Mesenchymal stem cell (in vitro differentiated cells and primary cell): ENCODE measurements around the gene BCAP31.
"Not testable (repeated sequence)": the region's sequence is repeated elsewhere in the genome, so short reads cannot be mapped to it uniquely, and the experiment has no call there.

Source experiments
- DNase-seq: peaks from one replicate; pipeline ENCODE4 v3.0.0-alpha.2; 2013
- H2AFZ ChIP-seq: one replicate; pipeline ENCODE4 v1.6.1; 2013; ENCODE audit warnings: low read depth, mild to moderate bottlenecking, control low read depth, inconsistent platforms, low read length, moderate library complexity
- H2AK5ac ChIP-seq: 2 replicates; pipeline ENCODE4 v1.6.1; 2013; ENCODE audit warnings: low read length, moderate library complexity, mild to moderate bottlenecking, inconsistent platforms; ENCODE audit not compliant: severe bottlenecking
- H2BK120ac ChIP-seq: one replicate; pipeline ENCODE4 v1.6.1; 2013; ENCODE audit warnings: low read depth, mild to moderate bottlenecking, inconsistent platforms, low read length, moderate library complexity
- H2BK12ac ChIP-seq, 2 experiments: one replicate each; pipeline ENCODE4 v1.6.1; 2013; ENCODE audit warnings: inconsistent platforms in 2 of 2, low read length in 2 of 2, mild to moderate bottlenecking in 2 of 2, moderate library complexity in 2 of 2, control low read depth in 1 of 2
- H2BK15ac ChIP-seq: one replicate; pipeline ENCODE4 v1.6.1; 2013; ENCODE audit warnings: mild to moderate bottlenecking, low read depth, inconsistent platforms; ENCODE audit not compliant: poor library complexity, severe bottlenecking
- H2BK5ac ChIP-seq: 2 replicates; pipeline ENCODE4 v1.6.1; 2013; ENCODE audit warnings: low read depth, mild to moderate bottlenecking, low read length, control low read depth, inconsistent platforms; ENCODE audit not compliant: poor library complexity, severe bottlenecking
- H3K14ac ChIP-seq, 2 experiments: one replicate each; pipeline ENCODE4 v1.6.1; 2013; ENCODE audit warnings: inconsistent platforms in 2 of 2, low read length in 2 of 2, control low read depth in 1 of 2, mild to moderate bottlenecking in 1 of 2, moderate library complexity in 1 of 2
- H3K18ac ChIP-seq, 2 experiments: one replicate each; pipeline ENCODE4 v1.6.1; 2013; ENCODE audit warnings: inconsistent platforms in 2 of 2, low read length in 2 of 2, control low read depth in 1 of 2, low read depth in 1 of 2, mild to moderate bottlenecking in 1 of 2
- H3K23ac ChIP-seq, 2 experiments: one replicate each; pipeline ENCODE4 v1.6.1; 2013; ENCODE audit warnings: inconsistent platforms in 2 of 2, low read length in 2 of 2, mild to moderate bottlenecking in 2 of 2, moderate library complexity in 2 of 2, control low read depth in 1 of 2
- H3K27ac ChIP-seq: 2 replicates; pipeline ENCODE4 v1.5.1; 2013; ENCODE audit warnings: mild to moderate bottlenecking, moderate library complexity, low read length, control low read depth, inconsistent platforms; ENCODE audit not compliant: poor library complexity, severe bottlenecking
- H3K27me3 ChIP-seq, 2 experiments: 2 replicates each; pipeline versions ENCODE4 v1.6.1 to v1.7.0; 2013; ENCODE audit warnings: low read length in 2 of 2, mild to moderate bottlenecking in 2 of 2, moderate library complexity in 2 of 2, control low read depth in 1 of 2, inconsistent platforms in 1 of 2; ENCODE audit not compliant: control insufficient read depth in 1 of 2, insufficient read depth in 1 of 2
- H3K36me3 ChIP-seq, 2 experiments: 2 replicates each; pipeline versions ENCODE4 v1.6.1 to v1.7.0; 2013; ENCODE audit warnings: low read length in 2 of 2, control low read depth in 1 of 2, inconsistent platforms in 1 of 2, low read depth in 1 of 2, mild to moderate bottlenecking in 1 of 2; ENCODE audit not compliant: insufficient read depth in 2 of 2, control insufficient read depth in 1 of 2
- H3K4ac ChIP-seq, 2 experiments: one replicate each; pipeline ENCODE4 v1.6.1; 2013; ENCODE audit warnings: inconsistent platforms in 2 of 2, low read length in 2 of 2, mild to moderate bottlenecking in 2 of 2, moderate library complexity in 2 of 2, control low read depth in 1 of 2, low read depth in 1 of 2
- H3K4me1 ChIP-seq: 2 replicates; pipeline ENCODE4 v1.6.1; 2013; ENCODE audit warnings: low read depth, low read length, control low read depth; ENCODE audit not compliant: control insufficient read depth, insufficient read depth
- H3K4me2 ChIP-seq: 2 replicates; pipeline ENCODE4 v1.6.1; 2013; ENCODE audit warnings: low read length, mild to moderate bottlenecking, inconsistent platforms; ENCODE audit not compliant: poor library complexity, severe bottlenecking
- H3K4me3 ChIP-seq, 2 experiments: 2 replicates each; pipeline versions ENCODE4 v1.5.1 to v1.7.0; 2013; ENCODE audit warnings: low read length in 2 of 2, mild to moderate bottlenecking in 2 of 2, control low read depth in 1 of 2, low read depth in 1 of 2; ENCODE audit not compliant: insufficient read depth in 1 of 2
- H3K79me1 ChIP-seq: replicated peaks from 2 replicates; pipeline ENCODE4 v1.6.1; 2013; ENCODE audit warnings: mild to moderate bottlenecking, control low read depth, low read length, inconsistent platforms; ENCODE audit not compliant: poor library complexity, severe bottlenecking
- H3K9ac ChIP-seq: 2 replicates; pipeline ENCODE4 v1.7.0; 2013; ENCODE audit warnings: mild to moderate bottlenecking, low read length, moderate library complexity
- H3K9me3 ChIP-seq: 2 replicates; pipeline ENCODE4 v1.7.0; 2013; ENCODE audit warnings: mild to moderate bottlenecking, low read length; ENCODE audit not compliant: control insufficient read depth
- H4K8ac ChIP-seq: one replicate; pipeline ENCODE4 v1.6.1; 2013; ENCODE audit warnings: inconsistent platforms, mild to moderate bottlenecking, low read length, moderate library complexity
- H4K91ac ChIP-seq: one replicate; pipeline ENCODE4 v1.6.1; 2013; ENCODE audit warnings: mild to moderate bottlenecking, low read length, inconsistent platforms
- WGBS: methylation state at CpG from one replicate; pipeline ENCODE4 v1.1.7; 2013; ENCODE audit warnings: mixed read lengths; 5-methylcytosine and 5-hydroxymethylcytosine counted together

The BCAP31 gene

DNA sequence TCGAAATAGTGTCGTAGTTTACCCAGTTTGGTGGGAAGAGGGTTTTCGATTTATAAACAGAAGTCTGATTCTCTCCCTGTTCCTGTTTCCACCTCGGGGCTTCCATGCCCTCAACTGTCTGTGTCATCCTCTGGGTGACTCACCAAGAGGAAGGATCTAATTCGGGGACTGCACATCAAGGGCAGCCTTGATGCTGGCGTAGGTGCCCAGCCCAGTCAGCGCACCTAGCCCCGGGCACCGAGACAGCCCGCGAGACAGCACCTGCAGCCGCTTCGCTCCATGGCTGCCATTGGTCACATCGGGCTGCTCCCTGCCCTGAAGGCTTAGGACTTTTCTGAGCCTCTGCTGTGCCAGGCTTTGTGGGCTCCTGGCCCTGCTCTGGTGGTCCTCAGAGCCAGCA lies 8.2 kb upstream of the BCAP31 start:
- Histone ChIP-seq H2AFZ (no peak overlapping the region), H3K27me3 (no peaks in the 10 kb centered on the region), H2BK15ac (no peak overlapping the region), H2BK120ac (no peak overlapping the region), H3K27ac (no peak overlapping the region), H3K18ac (no peak overlapping the region), H3K9ac (no peak overlapping the region), H4K8ac (no peak overlapping the region), H3K79me1 (peaks cover 4% of the 10 kb centered on the region), H2BK12ac (no peak overlapping the region), H2AK5ac (no peak overlapping the region), H3K9me3 (peaks cover 25% of the 10 kb centered on the region), H3K23ac (no peak overlapping the region), H3K4me1 (peaks cover 11% of the 10 kb centered on the region), H2BK5ac (no peak overlapping the region), H4K91ac (peak overlapping the region; percentile 15), H3K36me3 (peaks cover 14 to 32% of the 10 kb centered on the region in 2 experiments), H3K4ac (no peak overlapping the region), H3K4me2 (no peak overlapping the region), H3K4me3 (no peak overlapping the region), H3K14ac (no peak overlapping the region)
- WGBS: 83% methylated on average over 14 of the region's 14 CpGs
- DNase-seq: no peak

DNA sequence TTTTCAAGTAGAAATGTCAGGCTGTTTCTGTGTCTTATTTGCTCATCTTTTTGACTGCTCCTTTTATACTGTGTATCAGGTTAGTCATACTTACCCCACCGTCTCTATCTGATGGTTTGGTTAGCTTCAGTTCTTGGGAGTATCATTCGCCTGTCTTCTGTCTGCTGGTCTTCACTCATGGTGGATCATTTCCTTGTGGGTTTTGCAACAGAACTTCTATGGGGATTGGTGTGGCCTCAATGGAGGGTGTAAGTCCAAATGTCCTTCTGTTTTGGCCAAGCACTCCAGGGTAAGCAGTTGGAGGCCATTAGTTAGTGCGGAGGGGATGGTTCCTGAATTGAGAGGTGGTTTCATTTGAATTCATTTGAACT lies 7.6 kb upstream of the BCAP31 start:
- Histone ChIP-seq H4K91ac (no peak overlapping the region), H2AK5ac (no peak overlapping the region), H3K4me3 (no peak overlapping the region), H3K36me3 (peaks cover 10 to 27% of the 10 kb centered on the region in 2 experiments), H3K79me1 (peaks cover 4% of the 10 kb centered on the region), H3K9ac (no peak overlapping the region), H2BK15ac (no peak overlapping the region), H3K9me3 (peaks cover 25% of the 10 kb centered on the region), H2AFZ (no peak overlapping the region), H3K27me3 (no peaks in the 10 kb centered on the region), H3K14ac (no peak overlapping the region), H3K4me1 (peaks cover 16% of the 10 kb centered on the region), H2BK5ac (no peak overlapping the region), H3K27ac (no peak overlapping the region), H2BK12ac (no peak overlapping the region), H4K8ac (no peak overlapping the region), H2BK120ac (no peak overlapping the region), H3K4ac (no peak overlapping the region), H3K4me2 (no peak overlapping the region), H3K23ac (no peak overlapping the region), H3K18ac (no peak overlapping the region)
- WGBS: 91% methylated on average over 2 of the region's 3 CpGs
- DNase-seq: no peak

DNA sequence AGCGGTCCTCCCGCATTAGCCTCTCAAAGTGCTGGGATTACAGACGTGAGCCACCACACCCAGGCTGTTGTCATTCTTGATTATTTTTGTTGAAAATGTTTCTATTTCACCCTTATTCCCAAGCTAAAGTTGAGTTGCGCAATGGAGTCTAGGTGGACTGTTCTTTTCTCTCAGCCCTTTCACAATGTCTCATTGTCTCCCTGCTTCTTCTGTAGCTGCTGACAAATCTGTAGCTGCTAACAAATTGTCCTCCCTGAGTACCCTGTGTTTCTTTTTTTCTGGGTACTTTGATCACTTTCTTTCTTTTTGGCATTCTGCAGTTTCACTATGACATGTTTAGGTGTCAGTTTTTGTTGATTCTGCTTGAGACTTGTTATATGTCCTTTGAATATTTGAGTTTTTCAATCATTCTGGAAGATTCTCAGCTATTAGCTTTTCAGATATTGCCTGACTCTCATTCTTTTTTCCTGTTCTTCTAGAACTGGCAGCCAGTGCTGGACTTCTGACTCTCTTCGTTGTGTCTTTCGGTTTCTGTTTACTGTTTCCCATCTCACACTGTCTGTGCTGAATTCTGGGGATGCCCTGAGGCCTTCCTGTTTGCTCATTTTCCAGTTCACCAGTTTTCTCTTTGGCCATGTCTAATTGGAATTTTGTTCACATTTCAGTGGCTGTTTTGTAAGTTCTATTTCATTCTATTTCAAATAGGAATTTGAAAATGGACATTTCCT lies 7.1 kb upstream of the BCAP31 start:
- Histone ChIP-seq H3K27me3 (no peaks in the 10 kb centered on the region), H3K23ac (no peak overlapping the region), H3K9me3 (peaks cover 25% of the 10 kb centered on the region), H3K27ac (no peak overlapping the region), H3K4me3 (no peak overlapping the region), H3K18ac (no peak overlapping the region), H3K9ac (no peak overlapping the region), H2AFZ (no peak overlapping the region), H2BK120ac (no peak overlapping the region), H3K14ac (no peak overlapping the region), H2BK15ac (no peak overlapping the region), H2BK5ac (no peak overlapping the region), H4K91ac (no peak overlapping the region), H3K4me1 (peaks cover 22% of the 10 kb centered on the region), H3K4ac (no peak overlapping the region), H3K79me1 (peaks cover 4% of the 10 kb centered on the region), H2BK12ac (no peak overlapping the region), H3K36me3 (peaks cover 10 to 22% of the 10 kb centered on the region in 2 experiments), H4K8ac (no peak overlapping the region), H2AK5ac (no peak overlapping the region), H3K4me2 (no peak overlapping the region)
- no peak for DNase-seq
- 100% methylated on average over 3 of the region's 6 CpGs for WGBS

DNA sequence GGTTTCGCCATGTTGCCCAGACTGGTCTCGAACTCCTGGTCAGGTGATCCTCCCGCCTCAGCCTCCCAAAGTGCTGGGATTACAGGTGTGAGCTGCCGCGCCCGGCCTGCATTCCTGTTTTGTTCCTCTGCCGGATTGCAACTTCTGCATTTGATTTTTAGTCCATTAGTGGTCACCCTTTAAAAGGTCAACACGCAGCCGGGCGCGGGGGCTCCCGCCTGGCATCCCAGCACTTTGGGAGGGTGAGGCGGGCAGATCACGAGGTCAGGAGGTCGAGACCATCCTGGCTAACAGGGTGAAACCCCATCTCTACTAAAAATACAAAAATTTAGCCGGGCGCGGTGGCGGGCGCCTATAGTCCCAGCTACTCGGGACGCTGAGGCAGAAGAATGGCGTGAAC lies 5.9 kb upstream of the BCAP31 start:
- not testable (repeated sequence) for H2BK15ac ChIP-seq, DNase-seq, H2BK120ac ChIP-seq, H3K4ac ChIP-seq, H4K8ac ChIP-seq, H2BK5ac ChIP-seq, H3K9ac ChIP-seq, H2AK5ac ChIP-seq, H3K23ac ChIP-seq, H3K18ac ChIP-seq, H3K79me1 ChIP-seq, H4K91ac ChIP-seq, H3K4me2 ChIP-seq, H2AFZ ChIP-seq, H3K27ac ChIP-seq, H3K4me3 ChIP-seq, H3K14ac ChIP-seq, H2BK12ac ChIP-seq, H3K27me3 ChIP-seq
- peaks cover 10 to 19% of the 10 kb centered on the region in 2 experiments for H3K36me3 ChIP-seq
- WGBS: 99% methylated on average over 22 of the region's 23 CpGs
- peaks cover 33% of the 10 kb centered on the region for H3K4me1 ChIP-seq
- peaks cover 21% of the 10 kb centered on the region for H3K9me3 ChIP-seq
